ENCODE data around the gene NGEF.

Gene NGEF

GRCh38 chr2:232894251-232894650 lies 118.8 kb downstream of the NGEF start:
- no peak for DNase-seq

GRCh38 chr2:232893834-232894233 lies 119.2 kb downstream of the NGEF start:
- DNase-seq = no peak

GRCh38 chr2:232892843-232893242 lies 120.2 kb downstream of the NGEF start:
- DNase-seq = no peak

DNA sequence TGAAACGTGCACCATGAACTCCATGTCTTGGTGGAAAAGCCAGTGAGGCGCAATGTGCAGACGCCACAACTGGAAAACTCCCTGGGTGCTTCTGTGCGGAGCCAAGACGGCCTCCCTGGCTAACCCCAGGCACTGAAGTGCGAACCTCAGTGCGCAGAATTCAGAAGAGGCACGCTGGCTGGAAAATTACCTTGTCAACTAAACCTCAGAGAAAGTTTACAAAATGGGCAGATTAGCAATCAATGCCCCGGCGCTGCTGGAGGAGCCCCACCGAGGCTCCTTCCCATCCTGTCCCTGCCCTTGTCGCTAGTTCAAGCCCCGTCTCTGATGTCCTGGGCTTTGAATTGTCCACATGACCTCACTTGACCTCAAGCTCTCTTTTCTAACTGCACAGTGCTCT lies 120.8 kb downstream of the NGEF start:
- DNase-seq = no peak

- DNase-seq = no peak
Observed at GRCh38 chr2:232891621-232892071, 121.4 kb downstream of the NGEF start.

DNA sequence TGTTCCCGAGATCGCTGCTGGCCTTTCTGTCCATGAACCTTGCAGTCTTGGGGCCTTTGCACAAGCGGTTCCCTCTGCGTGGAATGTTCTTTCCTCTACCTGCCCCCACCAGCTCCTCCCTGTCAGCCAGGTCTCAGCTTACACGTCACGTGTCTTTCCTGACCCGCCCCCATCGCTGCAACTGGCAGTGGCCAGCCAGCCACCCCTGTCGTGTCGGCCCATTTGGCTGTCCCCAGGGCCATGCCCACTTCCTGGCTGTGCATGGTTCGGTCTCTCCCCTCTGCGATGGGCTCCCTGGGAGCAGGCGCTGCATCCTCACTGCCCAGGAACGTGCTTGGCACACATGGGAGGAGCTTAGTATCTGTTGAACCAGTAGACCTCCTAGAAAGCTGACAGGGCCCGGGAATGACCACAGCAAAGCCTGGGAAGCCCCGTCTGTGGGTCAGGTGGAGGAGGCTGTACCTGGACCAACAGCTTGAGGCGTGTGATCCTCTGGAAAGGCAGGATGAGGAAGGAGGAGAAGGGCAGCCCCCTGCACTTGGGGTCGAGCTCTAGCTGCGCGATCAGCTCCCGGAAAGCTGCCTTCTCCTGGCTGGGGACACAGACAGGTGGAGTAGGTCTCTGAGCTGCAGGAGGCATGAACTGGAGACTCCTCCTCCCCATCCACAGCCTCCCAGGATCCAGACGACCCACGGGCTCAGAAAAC lies 122.0 kb downstream of the NGEF start:
- DNase-seq = no peak

DNA sequence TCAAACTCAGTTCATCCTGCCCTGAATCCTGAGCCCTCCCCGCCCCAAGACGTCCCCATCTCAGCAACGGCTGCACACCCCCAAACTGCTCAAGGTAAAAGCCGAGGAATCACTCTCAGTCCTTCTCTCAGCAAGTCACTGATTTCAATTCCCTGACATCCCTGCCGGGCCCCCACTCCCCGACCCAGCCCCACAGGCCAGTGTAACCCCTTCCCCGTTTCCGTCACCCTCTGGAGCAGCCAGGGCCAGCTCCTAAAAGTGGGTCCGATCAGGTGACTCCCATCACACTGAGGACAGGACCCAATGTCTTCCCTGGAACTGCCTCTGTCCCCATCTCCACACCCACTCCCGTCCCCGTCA lies 122.5 kb downstream of the NGEF start:
- DNase-seq = no peak

GRCh38 chr2:232889876-232890401 lies 123.1 kb downstream of the NGEF start:
- DNase-seq = no peak

DNA sequence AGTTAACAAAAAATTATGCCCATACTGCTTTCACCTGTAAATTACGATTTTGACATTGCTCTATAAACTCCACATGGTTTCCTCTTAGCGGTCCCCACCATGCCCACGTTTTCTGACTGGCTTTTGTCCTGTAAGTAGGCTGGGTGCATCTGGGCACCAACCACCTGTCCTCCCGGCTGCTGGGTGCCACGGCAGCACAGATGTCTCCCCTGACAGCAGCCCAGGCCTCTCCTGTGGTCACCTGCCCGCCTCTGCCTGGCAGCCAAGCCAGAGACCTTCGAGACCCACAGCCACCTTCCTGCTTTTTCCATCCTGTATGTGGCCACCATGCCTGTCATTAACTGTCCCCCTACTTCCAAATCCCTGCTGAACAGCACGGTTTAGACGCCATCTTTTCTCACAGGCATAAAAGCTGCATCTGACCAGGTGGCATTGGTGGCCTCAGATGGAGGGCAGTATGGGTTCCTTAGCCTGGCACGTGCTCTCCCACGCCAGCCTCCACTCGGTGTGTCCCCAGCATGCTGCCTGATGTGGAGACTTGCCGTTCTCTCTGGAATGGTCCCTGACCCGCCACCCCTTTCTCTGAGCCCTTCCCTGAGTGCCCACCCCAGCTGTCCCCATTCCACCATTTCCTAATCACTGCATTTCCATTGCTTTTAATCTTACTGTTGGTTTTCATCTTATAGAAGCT lies 124.1 kb downstream of the NGEF start:
- DNase-seq = no peak

DNA sequence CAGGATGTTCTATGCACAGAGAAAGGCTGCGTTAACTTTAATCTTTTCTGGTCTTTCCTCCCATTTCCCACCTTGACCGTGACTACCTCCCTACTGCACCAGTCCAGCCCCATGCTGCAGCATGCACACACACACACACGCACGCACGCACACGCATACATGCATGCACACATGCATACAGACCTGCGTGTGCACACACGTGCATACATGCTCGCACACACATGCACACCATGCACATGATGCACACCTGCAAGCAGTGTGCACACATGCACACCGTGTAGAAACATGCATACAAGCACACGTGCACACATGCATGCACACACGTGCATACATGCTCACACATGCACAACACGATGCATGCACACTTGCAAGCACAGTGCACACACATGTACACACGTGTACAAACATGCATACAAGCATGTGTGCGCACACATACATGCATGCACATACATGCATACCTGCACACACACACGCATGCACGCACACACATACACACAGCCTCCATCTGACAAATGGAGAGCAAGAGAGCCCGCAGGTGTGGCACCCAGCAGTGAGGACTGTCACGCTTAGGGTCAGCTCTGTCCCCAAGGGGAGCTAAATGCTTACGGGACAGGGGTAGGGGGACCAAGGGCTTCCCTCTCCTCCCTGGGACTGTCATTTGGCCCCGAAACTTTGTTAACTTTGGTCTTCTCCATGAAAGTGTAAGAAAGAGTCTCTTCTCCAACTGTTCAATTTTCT lies 124.8 kb downstream of the NGEF start:
- DNase-seq = no peak

DNA sequence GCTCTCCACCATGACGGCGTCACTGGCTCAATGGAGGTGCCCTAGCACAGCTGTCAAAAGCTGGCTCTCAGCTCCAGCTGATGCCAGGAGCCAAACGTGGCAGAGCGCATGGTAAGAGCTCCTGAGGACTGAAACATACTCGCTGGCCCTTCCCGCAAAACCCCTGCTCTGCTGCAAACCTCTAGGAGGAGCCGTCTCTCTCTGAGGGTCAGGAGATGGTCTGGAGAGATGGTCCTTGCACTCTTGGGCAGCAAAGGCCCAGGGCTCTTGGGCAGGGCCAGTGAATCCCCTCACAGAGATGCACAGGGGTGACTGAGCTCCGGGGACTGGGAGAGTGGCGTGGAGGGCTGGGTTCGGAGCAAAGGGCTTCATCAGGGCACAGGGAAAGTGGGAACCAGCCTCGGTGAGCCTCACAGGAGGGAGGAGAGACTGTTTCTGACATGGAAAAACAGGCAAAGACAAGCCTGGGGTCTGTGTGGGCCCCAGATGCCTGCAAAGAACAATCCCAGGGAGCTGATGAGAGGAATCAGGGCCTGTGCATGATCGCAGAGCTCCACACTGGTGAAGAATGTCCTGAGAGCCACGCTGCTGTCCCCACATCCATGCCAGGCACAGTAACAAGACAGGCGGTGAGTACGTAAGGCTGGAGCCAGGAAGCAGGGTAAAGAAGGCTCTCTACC lies 125.7 kb downstream of the NGEF start:
- DNase-seq = no peak

DNA sequence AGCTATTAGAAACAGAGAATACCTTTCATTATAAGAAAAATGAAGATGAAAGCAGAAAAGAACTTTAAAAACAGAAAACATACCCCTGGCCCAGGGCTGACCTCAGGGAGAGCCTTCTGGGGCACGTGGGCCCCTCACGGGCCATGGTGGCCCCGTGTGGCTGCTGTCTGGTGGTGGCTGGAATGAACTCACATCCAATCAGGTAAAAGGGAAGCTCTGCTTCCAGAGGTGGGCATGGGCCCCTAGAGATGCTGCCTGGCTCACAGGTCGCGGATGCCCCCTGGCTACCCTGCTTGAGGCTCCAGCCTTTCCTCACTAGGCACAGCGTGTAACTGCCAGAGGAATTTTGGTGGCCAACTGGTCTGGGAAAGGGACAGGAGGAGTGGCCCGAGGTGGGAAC lies 126.4 kb downstream of the NGEF start:
- no peak for DNase-seq

DNA sequence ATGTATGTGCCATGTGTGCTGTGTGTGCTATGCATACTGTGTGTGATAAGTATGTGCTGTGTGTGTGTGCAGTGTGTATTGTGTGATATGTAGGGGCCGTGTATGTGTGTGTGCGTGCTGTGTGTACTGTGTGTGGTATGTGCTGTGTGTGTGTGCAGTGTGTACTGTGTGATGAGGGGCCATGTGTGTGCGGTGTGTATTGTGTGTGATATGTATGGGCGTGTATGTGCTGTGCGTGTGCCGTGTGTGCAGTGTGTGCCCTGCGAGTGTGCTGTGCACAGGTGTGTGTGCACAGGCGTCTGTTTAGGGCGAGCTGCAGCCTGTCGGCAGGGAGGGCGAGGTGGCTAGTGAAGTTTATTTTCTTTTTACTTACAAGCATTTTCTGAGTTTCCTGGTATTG lies 126.9 kb downstream of the NGEF start:
- DNase-seq = no peak

- DNase-seq = no peak
Observed at GRCh38 chr2:232885264-232885961, 127.6 kb downstream of the NGEF start.

- DNase-seq = no peak
Observed at GRCh38 chr2:232884549-232885263, 128.3 kb downstream of the NGEF start.

DNA sequence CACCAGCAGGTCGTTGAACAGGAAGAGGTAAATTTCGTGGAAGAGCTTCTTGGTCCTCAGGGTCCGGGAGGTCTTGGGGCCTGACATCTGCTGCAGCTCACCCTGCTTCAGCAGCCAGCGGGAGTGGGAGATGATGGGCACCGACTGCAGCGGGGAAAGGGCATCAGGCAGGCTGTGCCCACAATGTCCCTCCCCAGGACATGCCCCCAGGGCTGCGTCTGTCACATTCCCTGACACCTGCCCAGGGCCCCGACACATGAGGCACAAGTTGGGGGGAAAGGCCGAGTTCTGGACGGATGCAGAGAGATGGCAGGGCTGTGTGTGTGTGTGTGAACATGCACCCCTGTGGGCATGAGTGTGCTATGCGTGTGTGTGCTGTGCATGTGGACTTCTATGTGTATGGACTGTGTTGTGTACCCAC lies 129.0 kb downstream of the NGEF start:
- DNase-seq = no peak

GRCh38 chr2:232883116-232883721 lies 129.8 kb downstream of the NGEF start:
- DNase-seq = no peak

- DNase-seq = no peak
Observed at GRCh38 chr2:232882505-232883115, 130.4 kb downstream of the NGEF start.

DNA sequence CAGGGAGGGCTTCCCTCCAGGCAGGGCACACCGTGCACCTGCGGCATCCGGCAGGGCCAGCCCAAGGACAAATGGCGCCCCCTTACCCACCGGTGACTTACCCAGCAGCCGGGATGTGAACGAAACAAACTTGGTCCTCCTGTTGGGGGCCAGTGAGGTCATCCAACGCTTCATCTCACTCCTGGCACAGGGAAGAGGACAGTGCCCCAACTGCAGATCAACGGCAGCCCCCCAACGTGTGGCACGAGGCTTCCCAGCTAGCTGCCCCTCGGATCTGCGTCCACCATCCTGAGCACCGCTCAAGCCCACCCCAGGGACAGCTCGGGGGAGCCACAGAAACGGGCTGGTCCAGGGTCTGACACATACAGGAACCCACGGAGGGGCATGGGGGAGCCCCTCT lies 131.0 kb downstream of the NGEF start:
- no peak for DNase-seq

- DNase-seq = no peak
Observed at GRCh38 chr2:232880764-232881351, 132.2 kb downstream of the NGEF start.
